GM10248 (cell line): ENCODE data around the gene TAPT1.

Source experiments
- CTCF ChIA-PET: fragments of 300-600 bp; sonication (Branson Sonifier 250); formaldehyde crosslinking; extraction: SDS; loops from one replicate; lab custom pipeline; 2021; ENCODE audit warnings: antibody characterized with exemption; lab: Yijun Ruan, JAX
- POLR2A ChIA-PET: fragments of 350-650 bp; sonication (Branson Sonifier 250); formaldehyde crosslinking; extraction: SDS; loops from one replicate; lab custom pipeline; 2020; ENCODE audit warnings: antibody characterized with exemption; lab: Yijun Ruan, JAX
- DNase-seq: peaks from one replicate; pipeline ENCODE4 v3.0.0; 2012; ENCODE audit errors: extremely low spot score
- CTCF ChIP-seq: IDR thresholded peaks from 2 replicates; pipeline ENCODE4 v1.5.1; 2012; ENCODE audit warnings: mild to moderate bottlenecking, low read depth; ENCODE audit errors: extremely low read depth, missing control alignments, control extremely low read depth

Gene TAPT1

GRCh38 chr4:16267639-16268038 is 41.4 kb upstream of the TAPT1 start:
- POLR2A ChIA-PET, result no interaction called here
- no peak for TF ChIP-seq CTCF
- CTCF ChIA-PET, result interaction anchor here (2.7 to 3.1 kb wide), 2 partner anchors 385 to 461 kb away, joined by 7 to 11 read pairs; no protein-coding TSS in a partner anchor
- no peak for DNase-seq

GRCh38 chr4:16265820-16266219 is 39.5 kb upstream of the TAPT1 start:
- POLR2A ChIA-PET, result no interaction called here
- DNase-seq, result no peak
- CTCF ChIA-PET, result interaction anchor here (0.7 to 3.9 kb wide), 12 partner anchors 25 to 459 kb away, joined by 3 to 27 read pairs (median 4); no protein-coding TSS in a partner anchor
- no peak for TF ChIP-seq CTCF

GRCh38 chr4:16264798-16265197 is 38.5 kb upstream of the TAPT1 start:
- POLR2A ChIA-PET, result no interaction called here
- CTCF ChIA-PET, result interaction anchor here (0.7 to 3.9 kb wide), 30 partner anchors 15 to 534 kb away, joined by 3 to 27 read pairs (median 4); no protein-coding TSS in a partner anchor
- peak; percentile 56 for TF ChIP-seq CTCF
- DNase-seq, result peak; percentile 42

GRCh38 chr4:16263056-16263455 is 36.8 kb upstream of the TAPT1 start:
- CTCF ChIA-PET, result interaction anchor here (1.1 kb wide), 1 partner anchor 67 kb away, joined by 7 read pairs; no protein-coding TSS in a partner anchor
- TF ChIP-seq CTCF, result no peak
- DNase-seq, result no peak
- POLR2A ChIA-PET, result no interaction called here

- no peak for DNase-seq
- TF ChIP-seq CTCF, result no peak
- ChIA-PET POLR2A (no interaction called here), CTCF (no interaction called here)
Measured at GRCh38 chr4:16262188-16262587, 35.9 kb upstream of the TAPT1 start.

- ChIA-PET POLR2A (no interaction called here), CTCF (no interaction called here)
- no peak for DNase-seq
- no peak for TF ChIP-seq CTCF
Measured at GRCh38 chr4:16261313-16261878, 35.1 kb upstream of the TAPT1 start.
